ENCODE measurements around the gene TRMT11. TPM values are rescaled to one million over a fixed set of nuclear protein-coding genes. Genes with fewer than 3 reads are reported as not detected.

The TRMT11 gene
- total RNA-seq, 3 donors from 2014 or later (not counting 1 experiment from before 2014, with no cell fraction given), result 12.2 to 16.6 (median 12.7) TPM

DNA sequence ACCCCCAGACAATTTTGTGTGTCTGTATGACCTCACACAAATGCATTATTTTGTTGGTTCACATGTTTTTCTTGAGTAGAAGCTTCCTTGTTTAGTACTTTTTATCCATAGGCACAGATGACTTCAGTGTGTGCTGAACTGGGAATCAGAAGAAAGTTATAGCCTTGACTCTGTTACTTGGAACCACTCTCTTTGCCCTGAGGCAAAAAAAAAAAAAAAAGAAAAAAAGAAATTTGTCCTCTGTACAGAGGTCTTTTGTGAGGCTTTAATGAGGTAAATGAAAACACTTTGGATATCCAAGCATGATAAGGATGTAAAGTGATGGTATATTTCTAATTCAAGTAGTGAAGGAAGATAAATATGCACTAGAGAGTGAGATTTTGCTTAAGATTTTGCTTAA, 51.9 kb downstream of the TRMT11 start:
- Histone ChIP-seq H3K27me3 (ENCODE audit: control insufficient read depth, insufficient read depth, low read length) (no peaks in the 10 kb centered on the region), H3K9me3 (ENCODE audit: control insufficient read depth, insufficient read depth, low read length) (no peaks in the 10 kb centered on the region), H3K4me1 (ENCODE audit: control insufficient read depth, insufficient read depth, low read length) (no peaks in the 10 kb centered on the region), H3K36me3 (ENCODE audit: control insufficient read depth, insufficient read depth, low read length) (peaks cover 14% of the 10 kb centered on the region), H3K4me3 (ENCODE audit: low read length) (no peak overlapping the region), H3K27ac (ENCODE audit: low read length) (no peak overlapping the region)
- intact Hi-C loops (cut with micrococcal nuclease), result no loop called here
- ATAC-seq (no peak), DNase-seq (no peak)
- Mint-ChIP-seq H3K27ac (no peak overlapping the region), H3K4me1 (peaks cover 16 to 20% of the 10 kb centered on the region in 2 donors), H3K4me3 (no peak overlapping the region), H3K36me3 (peaks cover 21% of the 10 kb centered on the region), H3K27me3 (ENCODE audit: low read depth in 2 of 2) (no peaks in the 10 kb centered on the region), H3K9me3 (no peaks in the 10 kb centered on the region)
- TF ChIP-seq, protein P1, sequence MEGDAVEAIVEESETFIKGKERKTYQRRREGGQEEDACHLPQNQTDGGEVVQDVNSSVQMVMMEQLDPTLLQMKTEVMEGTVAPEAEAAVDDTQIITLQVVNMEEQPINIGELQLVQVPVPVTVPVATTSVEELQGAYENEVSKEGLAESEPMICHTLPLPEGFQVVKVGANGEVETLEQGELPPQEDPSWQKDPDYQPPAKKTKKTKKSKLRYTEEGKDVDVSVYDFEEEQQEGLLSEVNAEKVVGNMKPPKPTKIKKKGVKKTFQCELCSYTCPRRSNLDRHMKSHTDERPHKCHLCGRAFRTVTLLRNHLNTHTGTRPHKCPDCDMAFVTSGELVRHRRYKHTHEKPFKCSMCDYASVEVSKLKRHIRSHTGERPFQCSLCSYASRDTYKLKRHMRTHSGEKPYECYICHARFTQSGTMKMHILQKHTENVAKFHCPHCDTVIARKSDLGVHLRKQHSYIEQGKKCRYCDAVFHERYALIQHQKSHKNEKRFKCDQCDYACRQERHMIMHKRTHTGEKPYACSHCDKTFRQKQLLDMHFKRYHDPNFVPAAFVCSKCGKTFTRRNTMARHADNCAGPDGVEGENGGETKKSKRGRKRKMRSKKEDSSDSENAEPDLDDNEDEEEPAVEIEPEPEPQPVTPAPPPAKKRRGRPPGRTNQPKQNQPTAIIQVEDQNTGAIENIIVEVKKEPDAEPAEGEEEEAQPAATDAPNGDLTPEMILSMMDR (IDR thresholded peaks at IDR 0.05), result no peak

DNA sequence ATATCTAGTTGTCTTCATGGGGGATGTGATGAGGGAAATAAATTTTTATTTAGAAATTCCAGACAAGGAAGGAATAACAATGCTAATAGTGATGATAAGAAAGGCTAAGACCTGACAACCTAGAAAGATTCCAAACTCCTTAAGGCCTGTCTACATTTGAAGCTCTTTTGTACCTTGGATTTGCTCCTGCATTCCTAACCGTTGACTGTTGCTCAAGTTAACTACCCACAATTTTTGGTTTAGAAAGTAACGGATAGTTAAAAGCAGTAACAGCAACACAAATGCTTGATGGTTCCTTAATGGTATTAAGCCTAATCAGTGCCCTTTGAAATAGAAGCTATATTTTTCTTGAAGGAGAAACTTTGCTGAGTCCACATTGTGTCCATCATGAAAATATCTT, 52.9 kb downstream of the TRMT11 start:
- peaks cover 21% of the 10 kb centered on the region for H3K36me3 Mint-ChIP-seq
- no peak overlapping the region for H3K27ac Mint-ChIP-seq
- no peak overlapping the region for H3K4me3 Mint-ChIP-seq

DNA sequence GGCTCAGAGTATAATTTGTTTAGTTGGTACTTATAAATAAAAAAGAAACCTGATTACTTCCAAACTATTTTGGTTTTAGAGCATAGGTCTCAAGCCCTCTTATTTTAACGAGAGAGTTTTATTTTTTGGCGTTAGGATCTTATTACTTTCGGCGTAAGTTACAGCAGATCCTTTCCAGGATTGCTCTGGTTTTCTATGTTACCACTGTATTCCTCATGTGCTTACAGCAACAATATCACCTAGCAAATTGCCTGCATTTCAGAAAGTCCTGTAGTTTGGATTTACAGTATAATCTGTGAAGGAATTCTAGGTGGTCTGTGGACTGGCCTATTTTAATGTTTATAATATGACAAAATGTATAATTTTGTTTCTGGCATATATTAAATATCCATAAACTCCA, 54.1 kb downstream of the TRMT11 start:
- Mint-ChIP-seq H3K27me3 (ENCODE audit: low read depth in 2 of 2) (no peaks in the 10 kb centered on the region), H3K4me3 (no peak overlapping the region), H3K9me3 (no peaks in the 10 kb centered on the region), H3K36me3 (peaks cover 21% of the 10 kb centered on the region), H3K4me1 (peaks cover 10 to 13% of the 10 kb centered on the region in 2 donors), H3K27ac (no peak overlapping the region)
- Histone ChIP-seq H3K4me3 (ENCODE audit: low read length) (no peak overlapping the region), H3K27ac (ENCODE audit: low read length) (no peak overlapping the region), H3K4me1 (ENCODE audit: control insufficient read depth, insufficient read depth, low read length) (no peaks in the 10 kb centered on the region), H3K36me3 (ENCODE audit: control insufficient read depth, insufficient read depth, low read length) (peaks cover 10% of the 10 kb centered on the region), H3K27me3 (ENCODE audit: control insufficient read depth, insufficient read depth, low read length) (no peaks in the 10 kb centered on the region), H3K9me3 (ENCODE audit: control insufficient read depth, insufficient read depth, low read length) (no peaks in the 10 kb centered on the region)
- DNase-seq (no peak), ATAC-seq (no peak)
- TF ChIP-seq, protein P1 (IDR thresholded peaks at IDR 0.05), result no peak
- WGBS (ENCODE audit: insufficient coverage), result 100% methylated on average over 4 of the region's 4 CpGs
- intact Hi-C loops (cut with micrococcal nuclease), result no loop called here

More for the DNA sequence above, 52.9 kb downstream of the TRMT11 start:
- Mint-ChIP-seq H3K27me3 (ENCODE audit: low read depth in 2 of 2) (no peaks in the 10 kb centered on the region), H3K9me3 (no peaks in the 10 kb centered on the region), H3K4me1 (peaks cover 10 to 13% of the 10 kb centered on the region in 2 donors)
- WGBS (ENCODE audit: insufficient coverage), result 96% methylated on average over 2 of the region's 2 CpGs
- peaks cover 14% of the 10 kb centered on the region for H3K36me3 ChIP-seq (ENCODE audit: control insufficient read depth, insufficient read depth, low read length)
- ATAC-seq, result no peak
- no peak for DNase-seq
- TF ChIP-seq, protein P1 (IDR thresholded peaks at IDR 0.05), result no peak
- no peak overlapping the region for H3K27ac ChIP-seq (ENCODE audit: low read length)
- no peaks in the 10 kb centered on the region for H3K27me3 ChIP-seq (ENCODE audit: control insufficient read depth, insufficient read depth, low read length)
- intact Hi-C loops (cut with micrococcal nuclease), result no loop called here
- no peak overlapping the region for H3K4me3 ChIP-seq (ENCODE audit: low read length)
- H3K4me1 ChIP-seq (ENCODE audit: control insufficient read depth, insufficient read depth, low read length), result no peaks in the 10 kb centered on the region
- H3K9me3 ChIP-seq (ENCODE audit: control insufficient read depth, insufficient read depth, low read length), result no peaks in the 10 kb centered on the region

DNA sequence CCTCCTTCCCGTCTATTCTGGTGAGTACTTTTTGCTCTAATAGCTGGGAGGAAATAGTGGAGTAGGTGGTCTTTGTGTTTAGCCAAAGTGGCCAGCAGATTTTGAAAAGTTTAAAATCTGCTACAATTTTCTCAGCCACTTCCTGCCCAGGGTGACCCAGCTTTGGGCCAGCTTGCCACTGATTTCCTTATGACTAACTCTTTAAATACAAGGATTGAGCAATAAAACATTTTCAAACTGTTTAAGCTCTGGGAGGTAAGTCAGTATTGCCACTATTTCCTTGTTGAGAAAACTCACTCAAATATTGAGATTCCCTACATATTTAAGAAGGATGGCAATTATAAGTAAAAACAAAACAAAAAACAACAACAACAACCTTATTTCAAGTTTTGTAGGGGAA, 54.5 kb downstream of the TRMT11 start:
- no CpG with 5 or more reads among the region's 1 CpG for WGBS (ENCODE audit: insufficient coverage)
- Mint-ChIP-seq H3K27me3 (ENCODE audit: low read depth in 2 of 2) (no peaks in the 10 kb centered on the region), H3K9me3 (no peaks in the 10 kb centered on the region), H3K4me1 (peaks cover 10 to 13% of the 10 kb centered on the region in 2 donors), H3K36me3 (peaks cover 21% of the 10 kb centered on the region), H3K27ac (no peak overlapping the region), H3K4me3 (no peak overlapping the region)
- intact Hi-C loops (cut with micrococcal nuclease), result no loop called here
- no peaks in the 10 kb centered on the region for H3K4me1 ChIP-seq (ENCODE audit: control insufficient read depth, insufficient read depth, low read length)
- no peak overlapping the region for H3K27ac ChIP-seq (ENCODE audit: low read length)
- TF ChIP-seq, protein P1 (IDR thresholded peaks at IDR 0.05), result no peak
- ATAC-seq (no peak), DNase-seq (no peak)
- no peaks in the 10 kb centered on the region for H3K27me3 ChIP-seq (ENCODE audit: control insufficient read depth, insufficient read depth, low read length)
- no peak overlapping the region for H3K4me3 ChIP-seq (ENCODE audit: low read length)
- no peaks in the 10 kb centered on the region for H3K9me3 ChIP-seq (ENCODE audit: control insufficient read depth, insufficient read depth, low read length)
- peaks cover 10% of the 10 kb centered on the region for H3K36me3 ChIP-seq (ENCODE audit: control insufficient read depth, insufficient read depth, low read length)

All from natural killer cell (primary cell).